HG03060 (cell line): ENCODE data around the gene KAT2B.
"Not testable (repeated sequence)": the region's sequence is repeated elsewhere in the genome, so short reads cannot be mapped to it uniquely, and the experiment has no call there.

Experiments used
- ATAC-seq: cut with Tn5 transposase; IDR thresholded peaks from one replicate; pipeline ENCODE4 v1.9.1; 2021; ENCODE audit warnings: low read depth, moderate number of reproducible peaks; ENCODE audit not compliant: unreplicated experiment

The KAT2B gene

DNA sequence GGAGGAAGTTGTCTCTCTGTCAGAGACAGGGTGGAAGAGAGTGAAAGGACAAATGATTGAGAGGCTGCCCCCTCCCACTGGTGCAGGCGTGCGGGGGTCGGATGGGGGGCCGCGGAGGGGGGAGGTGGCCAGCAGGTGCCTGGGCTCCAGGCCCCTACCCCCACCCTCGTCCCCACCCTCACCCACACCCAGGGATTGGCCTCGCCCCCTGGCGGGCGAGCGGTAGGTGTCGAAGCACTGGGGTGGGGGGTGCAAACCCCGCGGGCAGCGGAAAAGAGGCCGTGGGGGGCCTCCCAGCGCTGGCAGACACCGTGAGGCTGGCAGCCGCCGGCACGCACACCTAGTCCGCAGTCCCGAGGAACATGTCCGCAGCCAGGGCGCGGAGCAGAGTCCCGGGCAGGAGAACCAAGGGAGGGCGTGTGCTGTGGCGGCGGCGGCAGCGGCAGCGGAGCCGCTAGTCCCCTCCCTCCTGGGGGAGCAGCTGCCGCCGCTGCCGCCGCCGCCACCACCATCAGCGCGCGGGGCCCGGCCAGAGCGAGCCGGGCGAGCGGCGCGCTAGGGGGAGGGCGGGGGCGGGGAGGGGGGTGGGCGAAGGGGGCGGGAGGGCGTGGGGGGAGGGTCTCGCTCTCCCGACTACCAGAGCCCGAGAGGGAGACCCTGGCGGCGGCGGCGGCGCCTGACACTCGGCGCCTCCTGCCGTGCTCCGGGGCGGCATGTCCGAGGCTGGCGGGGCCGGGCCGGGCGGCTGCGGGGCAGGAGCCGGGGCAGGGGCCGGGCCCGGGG, at the start of gene KAT2B:
Gene KAT2B, plus strand, starts transcription at position 682 of the 783 bp plus-strand sequence. Its CDS starts 32 bp downstream, at position 714.
- peak; percentile 30 for ATAC-seq

DNA sequence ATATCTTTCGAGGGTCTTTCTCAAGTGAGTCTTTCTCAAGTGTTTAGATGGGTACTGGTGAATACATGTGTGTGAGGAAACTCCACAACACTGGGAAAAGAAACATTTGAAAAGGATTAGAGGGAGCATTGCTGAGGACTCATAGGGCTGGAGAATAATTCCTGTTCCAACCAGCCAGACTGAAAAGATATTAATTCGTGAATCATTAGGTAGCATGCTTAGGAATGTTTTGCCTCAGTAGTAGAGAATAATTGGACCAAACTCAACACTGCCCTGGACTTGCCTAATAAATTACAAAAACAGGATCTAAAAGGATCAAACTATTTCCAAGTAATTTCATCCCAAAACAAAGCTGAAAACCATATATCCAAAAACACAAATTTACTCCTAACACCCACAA, 45.5 kb upstream of the KAT2B start:
- no peak for ATAC-seq

DNA sequence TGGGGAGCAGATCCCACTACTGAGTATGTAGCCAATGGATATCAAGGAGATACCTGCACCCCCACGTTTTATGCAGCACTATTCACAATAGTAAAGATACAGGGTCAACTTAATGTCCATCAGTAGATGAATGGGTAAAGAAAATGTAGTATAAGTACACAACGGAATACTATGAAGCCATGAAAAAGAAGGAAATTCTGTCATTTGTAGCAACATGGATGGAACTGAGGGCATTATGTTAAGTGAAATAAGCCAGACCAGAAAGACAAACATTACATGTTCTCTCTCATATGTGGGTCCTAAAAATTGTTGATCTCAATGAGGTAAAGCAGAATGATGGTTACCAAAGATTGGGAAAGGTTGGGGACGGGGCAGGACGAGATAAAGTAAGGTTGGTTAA, 42.7 kb upstream of the KAT2B start:
- ATAC-seq = no peak

DNA sequence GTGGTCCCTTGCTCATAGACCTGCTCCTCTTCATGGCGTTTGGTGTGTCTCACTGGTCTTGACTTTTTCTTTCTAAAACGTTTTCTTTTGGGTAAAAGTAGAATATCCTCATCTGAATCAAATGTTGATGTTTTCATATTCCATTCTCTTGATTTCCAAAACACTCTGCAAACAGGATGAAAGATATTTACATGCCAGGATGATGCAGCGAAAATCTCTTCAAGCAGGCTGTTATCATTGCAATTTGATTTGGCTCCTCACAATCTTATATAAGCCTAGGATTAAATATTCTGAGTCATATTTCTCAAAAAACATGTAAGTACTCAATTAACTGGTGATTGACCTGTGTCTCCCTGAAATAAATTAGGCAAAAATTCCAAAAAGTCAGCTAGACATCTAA, 38.3 kb upstream of the KAT2B start:
- ATAC-seq = no peak

DNA sequence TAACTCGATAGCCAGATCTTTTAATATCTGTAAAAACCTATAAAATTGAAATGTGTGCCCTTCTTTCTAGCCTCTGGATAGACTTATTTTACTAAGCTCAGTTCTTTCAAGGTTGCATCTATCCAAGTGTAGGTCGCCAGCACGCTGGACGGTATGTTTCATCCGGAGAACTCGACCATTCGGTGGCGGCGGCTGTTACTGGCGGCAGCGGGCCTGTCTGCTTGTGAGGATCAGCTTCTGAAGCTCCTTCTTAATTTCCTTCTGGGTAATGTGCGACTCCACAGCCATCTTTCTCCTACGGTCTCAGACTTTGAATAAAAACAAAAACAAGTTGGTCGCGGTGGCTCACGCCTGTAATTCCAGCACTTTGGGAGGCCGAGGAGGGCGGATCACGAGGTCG, 32.3 kb upstream of the KAT2B start:
- no peak for ATAC-seq

DNA sequence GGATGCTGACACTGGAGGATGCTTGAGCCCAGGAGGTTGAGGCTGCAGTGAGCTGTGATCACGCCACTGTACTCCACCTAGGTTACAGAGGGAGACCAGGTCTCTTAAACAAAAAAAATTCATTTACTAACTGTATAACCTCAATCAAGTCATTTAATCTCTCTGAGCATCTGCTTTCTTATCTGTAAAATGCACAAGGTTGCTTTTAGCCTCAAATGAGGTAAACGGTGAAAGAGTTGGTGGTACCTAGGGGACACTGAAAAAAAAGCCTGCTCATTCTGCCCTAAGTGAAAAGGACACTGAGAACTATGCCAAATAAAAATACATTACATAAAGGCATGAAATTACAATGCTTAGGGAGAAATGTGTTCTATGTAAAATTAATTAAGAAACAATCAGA, 31.6 kb upstream of the KAT2B start:
- ATAC-seq = no peak

DNA sequence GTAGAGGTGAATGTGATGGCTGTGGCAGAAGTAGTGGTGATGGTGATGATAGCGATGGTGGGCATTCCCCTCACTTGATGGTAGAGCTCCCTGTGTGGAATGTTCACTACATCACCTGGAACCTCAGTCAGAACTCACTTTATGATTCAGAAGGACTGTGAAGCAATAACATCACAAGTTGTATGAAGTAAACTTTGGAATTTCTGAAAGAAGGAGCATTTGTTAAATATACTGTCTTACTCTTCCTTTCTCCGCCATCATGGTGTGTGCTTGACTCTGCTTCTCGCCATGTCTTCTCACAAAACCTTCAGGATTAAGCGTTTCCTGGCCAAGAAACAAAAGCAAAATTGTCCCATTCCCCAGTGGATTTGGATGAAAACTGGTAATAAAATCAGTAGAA, 28.1 kb upstream of the KAT2B start, which contains the start of gene PP2D1:
Gene PP2D1, minus strand, starts transcription at position 101 of the 400 bp plus-strand sequence. CDS start 192 bp downstream, outside the sequence.
- ATAC-seq = no peak

DNA sequence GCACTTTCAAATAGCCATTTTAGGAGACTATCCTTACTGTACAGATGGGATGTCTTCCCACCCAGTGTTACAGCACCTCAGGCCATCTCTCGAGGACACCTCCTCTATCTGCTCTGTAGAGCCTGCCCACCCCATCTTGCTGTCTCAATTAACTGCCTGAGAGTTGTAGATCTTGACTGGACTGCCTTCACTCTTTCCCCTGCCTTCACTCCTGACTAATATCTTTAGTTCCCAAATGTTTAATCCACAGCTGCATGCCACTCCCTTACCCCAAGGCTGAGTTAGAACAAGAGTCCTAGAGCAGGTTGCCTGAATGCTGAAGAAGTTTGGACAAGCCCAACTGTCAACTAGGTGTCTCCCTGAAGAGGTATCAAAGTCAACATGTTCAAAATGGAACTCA, 26.9 kb upstream of the KAT2B start:
- no peak for ATAC-seq

DNA sequence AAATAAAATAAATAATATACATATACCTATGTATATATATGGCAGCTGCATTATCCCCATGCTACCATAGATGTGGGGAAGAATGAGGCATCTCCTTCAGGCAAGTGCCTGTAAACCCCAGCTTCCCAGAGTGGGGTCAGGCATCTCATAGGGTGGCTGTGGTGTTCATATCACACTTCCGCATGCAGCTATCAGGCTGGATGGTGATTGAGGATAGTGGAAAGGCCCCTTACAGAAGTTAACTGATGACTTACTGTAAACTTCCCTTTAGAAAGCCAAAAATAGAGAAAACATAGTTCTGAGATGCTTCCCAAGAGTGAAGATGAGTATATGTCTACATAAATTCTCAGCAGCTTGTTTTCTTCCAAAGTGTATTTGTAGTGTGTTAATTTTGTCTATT, 24.7 kb upstream of the KAT2B start:
- no peak for ATAC-seq

DNA sequence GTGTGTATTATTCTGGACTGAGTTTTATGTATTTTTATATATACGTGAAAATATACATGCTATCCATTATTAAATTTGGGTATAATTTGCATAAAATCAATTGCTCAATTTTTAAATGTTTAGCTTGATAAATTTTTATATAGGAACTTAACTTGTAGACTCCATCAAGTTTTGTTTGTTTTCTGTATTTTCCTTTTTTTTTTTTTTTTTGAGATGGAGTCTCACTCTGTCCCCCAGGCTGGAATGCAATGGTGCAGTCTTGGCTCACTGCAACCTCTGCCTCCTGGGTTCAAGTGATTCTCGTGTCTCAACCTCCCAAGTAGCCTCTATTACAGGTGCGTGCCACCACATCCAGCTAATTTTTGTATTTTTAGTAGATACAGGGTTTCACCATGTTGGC, 24.2 kb upstream of the KAT2B start:
- not testable (repeated sequence) for ATAC-seq

DNA sequence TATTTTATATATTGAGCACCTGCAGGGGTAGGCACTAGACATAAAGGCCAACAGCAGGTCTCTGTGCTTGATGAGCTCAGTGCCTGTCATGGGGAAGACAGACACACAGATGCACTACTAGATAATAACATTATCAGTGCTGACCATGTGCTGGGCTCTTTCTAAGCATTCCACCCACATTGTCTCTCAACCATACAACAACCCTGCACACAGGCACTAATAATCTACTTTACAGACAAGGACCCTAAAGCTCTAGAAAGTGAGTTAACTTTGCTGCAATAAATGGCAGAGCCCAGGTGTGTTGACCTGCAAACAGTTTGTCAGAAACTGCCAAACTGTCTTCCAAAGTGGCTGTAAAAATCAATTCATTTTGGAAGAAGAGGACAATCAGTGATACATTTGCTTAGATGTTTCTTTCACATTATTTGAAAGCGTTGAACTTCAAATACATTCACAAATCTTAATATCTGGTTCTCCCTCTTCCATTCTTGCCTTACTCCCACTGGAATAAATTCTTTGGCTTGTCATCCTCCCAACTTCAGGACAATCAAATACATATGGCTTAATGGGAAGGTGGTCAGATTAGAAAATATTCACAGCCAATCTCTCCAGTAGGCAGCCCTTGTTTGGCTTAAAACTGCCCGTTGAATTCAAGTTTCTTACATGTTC, 17.2 kb upstream of the KAT2B start:
- no peak for ATAC-seq

DNA sequence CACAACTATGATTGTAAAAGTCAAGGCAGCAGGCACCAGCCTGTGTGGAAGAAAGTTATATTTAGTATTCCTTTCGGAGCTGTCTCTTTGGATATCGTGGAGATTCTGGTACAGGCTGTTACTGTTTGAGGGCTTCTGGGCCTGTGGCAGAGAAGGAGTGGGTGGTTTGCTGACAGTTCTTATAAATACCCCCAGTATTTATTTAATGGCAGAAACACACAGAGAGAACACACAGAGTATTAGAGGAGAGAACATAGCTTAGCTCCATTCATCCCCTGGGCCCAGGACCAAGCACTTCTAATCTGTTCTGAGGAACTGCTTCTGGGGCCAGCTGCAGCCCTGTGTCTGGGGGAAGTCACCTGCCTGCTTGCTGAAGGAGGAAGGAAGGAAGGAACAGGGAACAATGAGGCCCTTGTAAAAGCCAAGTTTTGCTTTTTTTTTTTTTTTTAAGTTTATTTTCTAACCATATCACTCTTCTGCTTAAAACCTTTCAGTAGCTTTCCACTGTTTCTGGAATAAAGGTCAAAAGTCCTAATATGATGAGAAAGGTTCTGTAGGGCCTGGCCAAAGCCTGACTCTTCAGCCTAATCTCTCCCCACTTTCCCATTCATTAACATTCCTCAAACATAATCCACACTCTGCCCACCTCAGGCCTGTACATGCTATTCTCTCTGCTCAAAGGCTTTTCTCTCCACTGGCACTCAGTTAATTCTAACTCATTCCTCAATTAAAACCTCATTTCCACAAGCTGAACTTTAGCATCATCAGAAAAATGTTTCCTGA, 16.4 kb upstream of the KAT2B start:
- ATAC-seq = no peak

DNA sequence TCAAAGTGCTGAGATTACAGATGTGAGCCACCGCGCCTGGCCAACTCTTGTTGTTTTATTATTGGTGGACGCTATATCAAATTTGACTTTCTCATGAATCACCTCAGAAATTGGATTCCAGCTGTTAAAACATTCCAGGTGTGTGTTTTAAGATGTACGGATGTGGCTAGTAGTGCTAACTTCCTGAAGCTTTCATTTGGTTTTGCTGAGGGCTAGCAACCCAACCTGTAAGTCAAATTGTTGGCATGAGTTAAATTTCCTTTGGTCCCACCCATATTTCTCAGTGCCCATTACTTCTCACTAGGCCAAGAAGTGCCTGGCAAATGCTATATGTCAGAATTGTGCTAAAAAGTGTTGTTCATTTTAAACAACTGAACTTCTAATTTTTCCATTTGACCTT, 13.1 kb upstream of the KAT2B start:
- ATAC-seq = no peak

DNA sequence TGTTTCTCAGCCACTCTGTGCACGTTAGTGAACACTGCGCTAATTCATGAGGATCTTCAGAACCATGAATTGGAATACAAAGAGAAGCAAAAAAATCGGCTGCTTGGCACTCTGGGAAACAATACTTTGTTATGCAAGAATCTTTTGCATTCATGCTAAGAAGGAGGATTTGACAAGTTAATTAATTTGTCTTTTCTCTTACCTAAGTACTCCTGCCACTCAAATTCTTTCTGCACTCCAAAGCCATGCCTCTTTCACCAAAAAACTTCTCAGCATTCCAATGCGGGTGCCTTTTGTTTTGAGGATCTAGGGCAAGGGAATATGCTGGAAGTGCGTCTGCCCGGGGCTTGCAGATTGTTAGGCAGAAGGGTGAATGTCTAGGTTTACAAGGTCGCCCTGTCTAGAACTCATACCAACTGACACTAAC, 11.3 kb upstream of the KAT2B start:
- no peak for ATAC-seq

DNA sequence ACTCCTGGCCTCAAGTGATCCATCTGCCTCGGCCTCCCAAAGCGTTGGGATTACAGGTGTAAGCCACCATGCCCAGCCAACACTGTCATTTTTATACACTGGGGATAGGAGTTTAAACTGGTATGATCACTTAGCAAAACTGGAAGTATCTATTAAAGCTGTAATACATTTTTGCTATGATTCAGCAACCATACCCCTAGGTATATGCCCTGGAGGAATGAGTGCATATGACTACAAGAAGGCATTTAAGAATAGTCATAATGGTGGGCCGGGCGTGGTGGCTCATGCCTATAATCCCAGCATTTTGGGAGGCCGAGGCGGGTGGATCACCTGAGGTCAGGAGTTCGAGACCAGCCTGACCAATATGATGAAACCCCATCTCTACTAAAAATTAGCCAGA, 8.3 kb upstream of the KAT2B start:
- ATAC-seq = not testable (repeated sequence)

DNA sequence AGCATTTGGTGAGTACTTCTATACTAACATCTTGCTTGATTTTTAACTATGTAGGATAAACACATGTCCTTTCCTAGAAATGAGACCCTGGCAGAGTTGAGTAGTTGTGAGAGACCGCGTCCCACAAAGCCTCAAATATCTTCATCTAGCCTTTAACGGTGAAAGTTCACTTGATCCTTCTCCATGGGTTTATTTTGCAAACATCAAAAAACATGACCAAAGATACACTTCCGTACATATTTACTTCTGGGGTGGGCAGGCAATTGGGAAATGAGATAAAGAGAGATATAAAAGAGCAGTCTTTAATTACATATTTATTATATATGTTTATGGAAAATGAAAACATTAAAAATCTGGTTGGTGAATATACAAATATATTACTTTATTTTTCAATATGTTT, 5.2 kb upstream of the KAT2B start:
- ATAC-seq = no peak

DNA sequence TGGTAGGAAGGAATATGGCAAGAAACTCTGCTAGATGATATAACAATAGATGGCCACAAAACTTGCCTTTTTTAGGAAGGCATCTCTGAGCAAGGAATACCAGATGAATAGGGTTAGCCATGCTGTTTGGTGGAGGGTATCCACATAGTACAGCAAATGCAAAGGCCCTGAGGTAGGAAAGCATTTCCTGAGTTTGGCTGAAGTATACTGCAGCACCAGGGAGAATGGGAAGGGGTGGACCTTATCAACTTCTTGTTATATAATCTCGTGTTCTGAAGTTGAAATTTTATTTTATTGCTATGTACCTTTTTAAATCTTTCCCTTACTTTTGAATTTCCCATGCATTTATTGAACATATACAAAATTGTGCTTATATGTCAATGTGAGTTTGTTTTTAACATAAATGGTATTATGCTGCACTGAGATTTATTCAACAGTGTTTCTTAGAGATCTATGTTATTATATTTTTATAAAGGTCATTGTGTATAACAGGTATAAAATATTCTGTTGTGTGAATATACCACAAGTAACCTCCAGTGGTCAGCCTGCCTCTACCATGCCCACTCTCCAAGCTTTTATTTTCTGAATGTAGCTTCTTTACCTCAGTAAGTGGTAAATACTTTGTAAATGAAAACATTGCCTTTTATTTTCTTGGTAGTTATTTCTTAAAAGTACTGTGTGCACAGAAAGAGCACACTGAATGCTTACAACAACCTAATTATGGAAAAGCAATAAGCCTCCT, 2.8 kb upstream of the KAT2B start:
- no peak for ATAC-seq

DNA sequence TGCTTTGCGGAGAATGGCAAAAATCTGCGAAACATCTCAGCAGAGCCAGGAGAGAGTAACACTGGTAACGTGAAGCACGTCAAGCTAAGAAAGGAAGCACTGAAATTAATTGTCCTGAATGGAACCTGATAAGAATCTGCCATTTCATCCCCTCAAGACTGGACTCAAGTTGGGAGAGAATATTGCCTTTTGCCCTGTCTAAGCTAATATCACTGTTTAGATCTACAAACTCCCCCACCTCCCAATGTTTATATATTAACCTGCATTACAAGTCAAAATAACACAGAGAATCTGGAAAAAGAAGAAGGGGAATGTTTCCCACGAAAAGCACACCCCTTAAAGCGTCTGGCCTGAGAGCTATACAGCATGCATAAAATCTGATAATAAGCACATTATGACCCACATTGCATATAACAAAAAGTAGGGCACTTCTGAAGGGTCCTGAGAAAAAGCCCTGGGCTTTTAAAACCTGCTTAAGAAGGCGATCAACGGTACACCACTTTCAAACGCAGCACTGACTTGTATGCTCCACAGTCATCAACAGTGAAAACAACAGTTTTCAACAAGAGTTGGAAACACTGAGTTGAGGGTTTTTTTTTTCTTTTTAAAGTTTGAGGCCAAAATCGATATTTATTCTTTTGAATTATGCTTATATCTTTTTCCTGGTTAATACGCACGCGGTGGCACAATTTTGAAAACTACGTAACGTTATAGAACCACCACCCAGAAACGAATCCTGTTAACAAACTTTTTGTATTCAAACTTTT, 1.4 kb upstream of the KAT2B start:
- ATAC-seq = no peak

DNA sequence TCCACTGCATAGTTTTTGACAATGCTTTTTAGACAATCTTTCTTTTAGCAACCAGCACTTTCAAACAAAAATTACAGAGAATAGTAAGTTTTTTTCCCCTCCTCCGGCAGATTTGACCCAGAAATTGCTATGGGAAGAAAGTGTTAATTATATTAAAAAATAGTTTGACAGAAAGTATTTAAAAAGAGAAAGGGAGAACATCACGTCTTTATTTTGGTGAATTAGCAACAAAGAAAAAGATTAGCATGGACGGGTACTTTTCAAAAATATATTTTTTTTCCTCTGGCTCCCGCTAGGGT, 831 bp upstream of the KAT2B start:
- no peak for ATAC-seq

DNA sequence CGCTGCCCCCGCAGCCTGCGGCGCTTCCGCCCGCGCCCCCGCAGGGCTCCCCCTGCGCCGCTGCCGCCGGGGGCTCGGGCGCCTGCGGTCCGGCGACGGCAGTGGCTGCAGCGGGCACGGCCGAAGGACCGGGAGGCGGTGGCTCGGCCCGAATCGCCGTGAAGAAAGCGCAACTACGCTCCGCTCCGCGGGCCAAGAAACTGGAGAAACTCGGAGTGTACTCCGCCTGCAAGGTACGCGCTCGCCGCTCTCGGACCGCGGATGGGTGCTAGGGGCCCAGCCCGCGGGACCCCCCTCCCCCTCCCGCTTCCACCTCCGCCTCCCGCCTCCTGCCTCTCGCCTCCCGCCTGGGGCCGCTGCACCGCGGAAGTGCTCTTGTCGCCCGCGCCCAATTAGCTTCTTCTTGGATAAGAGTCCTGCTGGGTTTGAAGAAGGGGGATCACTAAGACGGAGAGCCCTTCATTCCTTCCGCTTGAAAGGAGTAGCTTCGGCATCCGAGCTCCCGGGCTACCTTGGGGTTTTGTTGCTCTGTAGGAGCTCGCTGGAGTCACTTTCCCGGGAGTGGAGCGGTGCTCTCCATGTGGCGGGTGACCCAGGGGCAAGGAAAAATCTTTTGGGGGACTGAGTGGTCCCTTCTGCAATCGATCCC, 426 bp downstream of the KAT2B start:
- ATAC-seq = no peak
